ENCODE results near the gene TMEM114.

The TMEM114 gene

GRCh38 chr16:8611122-8611521 lies 20.8 kb upstream of the TMEM114 start:
- H3K27ac ChIP-seq: no peak overlapping the region
- no peak for TF ChIP-seq ZFX (IDR thresholded peaks at IDR 0.05; ENCODE audit: borderline replicate concordance)
- TF ChIP-seq, protein P1, sequence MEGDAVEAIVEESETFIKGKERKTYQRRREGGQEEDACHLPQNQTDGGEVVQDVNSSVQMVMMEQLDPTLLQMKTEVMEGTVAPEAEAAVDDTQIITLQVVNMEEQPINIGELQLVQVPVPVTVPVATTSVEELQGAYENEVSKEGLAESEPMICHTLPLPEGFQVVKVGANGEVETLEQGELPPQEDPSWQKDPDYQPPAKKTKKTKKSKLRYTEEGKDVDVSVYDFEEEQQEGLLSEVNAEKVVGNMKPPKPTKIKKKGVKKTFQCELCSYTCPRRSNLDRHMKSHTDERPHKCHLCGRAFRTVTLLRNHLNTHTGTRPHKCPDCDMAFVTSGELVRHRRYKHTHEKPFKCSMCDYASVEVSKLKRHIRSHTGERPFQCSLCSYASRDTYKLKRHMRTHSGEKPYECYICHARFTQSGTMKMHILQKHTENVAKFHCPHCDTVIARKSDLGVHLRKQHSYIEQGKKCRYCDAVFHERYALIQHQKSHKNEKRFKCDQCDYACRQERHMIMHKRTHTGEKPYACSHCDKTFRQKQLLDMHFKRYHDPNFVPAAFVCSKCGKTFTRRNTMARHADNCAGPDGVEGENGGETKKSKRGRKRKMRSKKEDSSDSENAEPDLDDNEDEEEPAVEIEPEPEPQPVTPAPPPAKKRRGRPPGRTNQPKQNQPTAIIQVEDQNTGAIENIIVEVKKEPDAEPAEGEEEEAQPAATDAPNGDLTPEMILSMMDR (IDR thresholded peaks at IDR 0.05): no peak

DNA sequence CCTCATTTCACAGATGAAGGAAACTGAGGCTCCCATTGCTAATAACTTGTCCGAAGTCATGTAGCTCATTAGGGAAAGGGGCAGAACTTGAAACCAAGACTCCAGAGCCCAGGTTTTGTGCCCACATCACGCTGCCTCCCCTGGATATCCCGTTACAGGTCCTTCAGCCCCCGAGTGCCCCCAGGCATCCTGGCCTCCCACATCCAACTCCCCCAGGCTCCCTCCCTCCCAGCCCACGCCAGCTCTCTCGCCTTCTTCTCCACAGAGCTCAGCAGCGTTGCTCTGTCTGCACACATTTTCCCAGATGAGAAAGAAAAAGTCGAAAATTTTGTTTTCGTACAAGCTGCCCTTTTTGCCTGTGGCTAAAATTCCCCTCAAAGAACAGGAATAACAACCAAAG lies 16.9 kb upstream of the TMEM114 start:
- no peak overlapping the region for H3K27ac ChIP-seq
- TF ChIP-seq, protein P1 (IDR thresholded peaks at IDR 0.05): no peak
- TF ChIP-seq ZFX (IDR thresholded peaks at IDR 0.05; ENCODE audit: borderline replicate concordance): no peak

GRCh38 chr16:8605554-8605953 lies 15.2 kb upstream of the TMEM114 start:
- H3K27ac ChIP-seq: no peak overlapping the region
- no peak for TF ChIP-seq ZFX (IDR thresholded peaks at IDR 0.05; ENCODE audit: borderline replicate concordance)
- TF ChIP-seq, protein P1 (IDR thresholded peaks at IDR 0.05): no peak

GRCh38 chr16:8600144-8600775 lies 9.9 kb upstream of the TMEM114 start:
- no peak overlapping the region for H3K27ac ChIP-seq
- no peak for TF ChIP-seq ZFX (IDR thresholded peaks at IDR 0.05; ENCODE audit: borderline replicate concordance)
- TF ChIP-seq, protein P1 (IDR thresholded peaks at IDR 0.05): no peak

DNA sequence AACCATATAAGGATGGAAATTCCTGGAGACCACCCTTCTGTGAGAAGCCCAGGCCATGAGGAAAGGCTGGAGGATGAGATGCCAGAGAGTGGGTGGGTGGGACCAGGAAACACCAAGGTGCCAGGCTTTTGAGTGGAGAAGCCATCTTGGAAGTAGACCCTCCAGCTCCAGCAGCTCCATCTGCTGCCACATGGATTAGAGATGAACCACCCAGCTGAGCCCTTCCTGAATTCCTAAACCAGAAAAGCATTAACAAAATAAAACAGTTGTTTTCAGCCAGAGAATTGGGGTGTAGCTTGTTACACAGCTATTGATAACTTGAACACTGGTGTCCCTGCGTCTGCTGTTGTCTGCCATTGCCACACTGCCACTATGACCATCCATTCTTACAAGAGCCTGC lies 6.3 kb upstream of the TMEM114 start:
- no peak overlapping the region for H3K27ac ChIP-seq
- TF ChIP-seq, protein P1 (IDR thresholded peaks at IDR 0.05): no peak
- TF ChIP-seq ZFX (IDR thresholded peaks at IDR 0.05; ENCODE audit: borderline replicate concordance): no peak

DNA sequence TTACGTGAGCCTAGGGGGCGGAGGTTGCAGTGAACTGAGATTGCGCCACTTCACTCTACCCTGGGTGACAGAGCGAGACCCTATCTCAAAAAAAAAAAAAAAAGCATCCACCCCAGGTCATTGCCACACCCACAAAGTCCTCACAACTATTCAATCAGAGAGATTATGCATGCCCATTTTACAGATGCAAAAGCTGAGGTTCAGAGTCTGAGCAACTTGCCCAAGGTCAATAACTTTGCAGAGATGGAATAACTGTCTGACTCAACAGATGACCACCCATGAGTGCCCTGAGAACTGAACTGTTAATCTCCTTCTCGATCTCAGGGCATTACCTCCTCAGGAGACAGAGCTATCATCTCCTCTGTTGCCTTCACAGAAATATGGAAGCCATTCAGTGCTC lies 5.5 kb upstream of the TMEM114 start:
- TF ChIP-seq ZFX (IDR thresholded peaks at IDR 0.05; ENCODE audit: borderline replicate concordance): no peak
- TF ChIP-seq, protein P1 (IDR thresholded peaks at IDR 0.05): no peak
- no peak overlapping the region for H3K27ac ChIP-seq

DNA sequence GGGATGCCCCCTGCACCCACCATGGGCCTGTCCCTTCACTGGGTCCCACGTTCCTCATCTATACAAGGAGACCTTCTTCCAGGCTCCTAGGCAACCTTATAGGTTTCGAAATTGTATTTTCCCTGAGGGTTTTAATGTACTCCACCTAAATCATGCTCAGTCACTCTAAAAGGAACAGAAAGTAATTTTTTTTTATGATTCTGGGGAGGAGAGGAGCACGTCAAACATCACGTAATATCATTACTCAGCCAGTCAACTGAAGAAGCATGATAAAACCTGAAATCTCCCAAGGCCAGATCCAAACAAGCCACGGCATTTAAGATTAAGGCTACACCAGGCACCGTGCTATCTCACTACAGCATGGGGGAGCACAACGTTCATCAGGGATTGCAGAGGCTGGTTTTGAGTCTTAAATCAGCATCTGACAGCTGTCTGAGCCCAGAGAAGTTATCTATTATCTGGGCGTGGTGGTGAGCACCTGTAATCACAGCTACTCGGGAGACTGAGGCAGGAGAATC lies 3.9 kb upstream of the TMEM114 start:
- TF ChIP-seq, protein P1 (IDR thresholded peaks at IDR 0.05): no peak
- no peak for TF ChIP-seq ZFX (IDR thresholded peaks at IDR 0.05; ENCODE audit: borderline replicate concordance)
- no peak overlapping the region for H3K27ac ChIP-seq
